Measurements from ENCODE around the gene MYO1H.

The MYO1H gene

DNA sequence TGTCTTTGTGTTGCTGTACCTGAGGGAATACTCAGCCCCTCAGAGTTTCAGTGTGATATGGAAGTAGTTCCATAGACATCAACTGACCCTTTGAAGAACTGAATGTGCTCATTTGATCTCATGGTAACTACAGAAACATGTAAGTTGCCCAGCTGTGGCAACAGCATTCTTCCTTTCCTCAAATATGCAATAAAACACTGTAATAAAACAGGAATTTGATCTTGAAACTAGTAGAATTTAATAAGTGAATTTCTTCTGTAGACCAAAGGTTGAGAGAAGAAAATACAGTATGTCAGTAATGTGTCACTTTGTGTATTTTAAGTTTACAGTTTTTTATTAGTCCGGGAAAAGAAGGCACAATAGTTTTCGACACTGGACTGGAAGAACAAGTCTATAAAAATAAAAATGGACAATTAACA is 97.5 kb downstream of the MYO1H start:
- no peak for DNase-seq (ENCODE audit: extremely low read depth in 1 of 2, low read depth in 1 of 2)

DNA sequence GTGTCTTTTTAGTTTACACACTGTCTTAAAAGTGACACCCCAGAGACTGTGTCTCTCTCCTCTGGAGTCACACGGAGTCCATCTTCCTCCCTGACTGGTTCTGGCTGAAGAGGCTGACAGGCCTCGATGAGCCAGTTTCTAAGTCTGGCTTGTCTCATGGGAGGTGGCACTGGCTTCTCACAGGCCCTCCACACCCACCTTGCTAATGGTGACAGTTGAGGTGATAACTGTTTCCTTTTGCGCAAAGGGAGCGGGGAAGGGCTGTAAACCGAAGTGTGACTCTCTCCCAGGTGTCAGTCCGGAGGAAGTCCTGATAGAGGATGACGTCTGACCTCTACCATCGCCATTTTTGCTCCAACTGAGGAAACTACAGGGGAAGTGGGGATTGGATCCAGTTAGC is 99.2 kb downstream of the MYO1H start:
- DNase-seq (ENCODE audit: extremely low read depth in 1 of 2, low read depth in 1 of 2), result no peak

DNA sequence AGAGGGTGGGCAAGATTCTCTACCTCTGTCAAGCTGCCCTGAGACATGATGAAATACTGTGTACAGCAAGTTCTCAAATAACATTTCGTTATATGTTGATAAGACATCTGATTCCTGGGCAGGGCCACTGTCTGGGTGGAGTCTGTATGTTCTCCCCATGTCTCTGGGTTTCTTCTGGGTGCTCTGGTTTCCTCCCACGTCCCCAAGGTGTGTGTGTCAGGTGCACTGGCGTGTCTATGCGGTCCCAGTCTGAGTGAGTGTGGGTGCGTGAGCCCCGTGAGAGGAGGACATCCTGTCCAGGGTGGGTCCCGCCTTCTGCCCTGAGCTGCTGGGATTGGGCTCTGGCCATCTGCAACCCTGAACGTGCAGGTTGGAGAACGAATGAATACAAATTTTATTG is 99.8 kb downstream of the MYO1H start:
- no peak for DNase-seq (ENCODE audit: extremely low read depth in 1 of 2, low read depth in 1 of 2)

DNA sequence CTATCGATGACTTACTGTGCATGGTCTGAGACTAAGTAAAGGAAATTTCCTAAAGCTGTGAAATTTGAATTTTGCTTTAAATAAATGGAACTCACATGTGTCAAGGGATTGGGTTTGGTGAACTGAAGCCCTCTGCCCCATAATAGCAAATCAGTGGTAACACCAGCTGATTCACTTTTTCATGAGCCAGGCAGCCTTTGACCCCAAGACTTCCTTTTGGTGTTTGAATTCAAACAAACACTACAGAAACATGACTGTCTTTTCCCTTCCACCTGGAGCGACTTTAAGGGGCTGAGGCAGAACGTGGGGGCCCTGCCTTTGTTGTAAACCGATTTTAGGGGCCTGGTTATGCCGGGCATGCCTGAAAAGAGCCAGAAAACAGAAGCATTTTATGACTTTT is 100.6 kb downstream of the MYO1H start:
- DNase-seq (ENCODE audit: extremely low read depth in 1 of 2, low read depth in 1 of 2), result no peak

DNA sequence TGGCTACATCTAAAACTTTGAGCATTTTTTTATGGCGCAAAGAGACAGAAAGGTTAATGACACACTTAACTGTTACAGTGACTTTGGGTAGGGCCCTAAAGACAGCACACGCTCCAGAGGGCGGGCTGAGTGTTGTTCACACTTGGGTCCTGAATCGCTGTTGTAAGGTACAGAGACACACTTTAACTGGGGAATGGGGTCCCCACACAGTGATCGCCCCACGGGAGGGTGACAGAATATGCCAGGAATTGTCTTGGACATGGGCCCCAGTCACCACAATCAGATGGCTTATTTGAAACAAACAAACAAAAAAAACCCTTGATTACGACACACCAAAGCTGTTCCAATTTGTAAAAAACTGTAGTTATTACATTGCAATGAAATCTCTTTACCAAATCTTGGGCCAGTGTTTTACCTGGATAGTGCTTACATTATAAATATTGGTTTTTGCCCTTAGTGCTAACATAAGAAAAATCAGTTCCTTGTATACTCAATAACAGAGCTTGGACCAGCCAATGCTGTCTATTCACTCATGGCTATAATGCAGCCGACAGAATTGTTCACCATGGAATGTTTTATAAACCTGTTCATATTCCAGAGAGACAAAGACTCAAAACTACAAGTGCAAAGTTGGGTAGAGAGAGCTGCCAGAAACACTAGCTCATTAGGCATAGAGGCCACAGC is 101.1 kb downstream of the MYO1H start:
- no peak for DNase-seq (ENCODE audit: extremely low read depth in 1 of 2, low read depth in 1 of 2)

DNA sequence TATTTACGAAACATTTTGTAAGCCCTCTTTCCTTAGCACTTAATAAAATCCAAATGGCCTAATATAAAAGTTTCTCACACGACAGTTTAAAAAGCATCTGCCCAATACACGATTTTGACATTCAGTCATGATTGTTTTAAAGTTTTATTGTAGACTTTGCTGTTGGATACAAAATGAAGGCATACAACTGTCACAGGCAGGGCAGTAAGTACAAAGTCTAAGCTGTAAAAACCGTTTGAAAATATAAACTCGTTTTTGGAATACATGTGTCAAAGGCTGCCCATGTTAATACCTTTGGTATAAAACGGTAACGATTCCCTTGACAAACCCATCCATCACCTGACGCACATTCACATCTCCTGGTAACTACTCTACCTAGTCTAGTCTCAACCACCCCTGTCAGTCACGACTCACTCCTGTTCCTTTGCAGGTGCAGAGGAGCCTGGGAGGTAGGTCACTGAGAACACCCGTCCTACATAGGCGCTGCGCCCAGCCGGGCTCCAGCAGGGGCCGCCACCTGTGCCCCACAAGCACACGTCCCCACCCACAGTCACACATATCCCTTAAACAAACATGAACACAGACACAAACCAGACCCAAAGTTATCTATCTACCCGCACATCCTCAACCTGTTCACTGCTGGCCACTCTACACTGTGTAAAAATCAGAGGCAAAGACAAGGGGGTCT is 102.3 kb downstream of the MYO1H start:
- no peak for DNase-seq (ENCODE audit: extremely low read depth in 1 of 2, low read depth in 1 of 2)

DNA sequence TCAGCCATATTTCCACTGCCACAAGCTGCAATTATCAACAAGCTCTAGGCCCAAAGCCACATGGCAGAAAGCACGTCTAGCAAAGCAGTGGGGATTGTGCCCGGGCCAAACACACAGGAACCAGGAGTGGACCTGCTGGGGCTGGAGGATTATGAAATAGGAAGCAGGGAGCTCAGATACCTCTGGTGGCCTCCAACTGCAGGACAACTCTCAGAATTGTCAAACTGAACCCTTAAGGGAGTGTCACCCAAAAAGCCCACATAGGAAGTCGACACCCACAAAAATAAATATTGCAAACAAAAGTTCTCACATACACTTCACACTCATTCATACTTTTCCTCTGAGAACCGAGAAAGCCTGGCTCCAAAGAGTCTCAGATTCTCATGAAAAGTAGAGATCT is 103.3 kb downstream of the MYO1H start:
- no peak for DNase-seq (ENCODE audit: extremely low read depth in 1 of 2, low read depth in 1 of 2)

DNA sequence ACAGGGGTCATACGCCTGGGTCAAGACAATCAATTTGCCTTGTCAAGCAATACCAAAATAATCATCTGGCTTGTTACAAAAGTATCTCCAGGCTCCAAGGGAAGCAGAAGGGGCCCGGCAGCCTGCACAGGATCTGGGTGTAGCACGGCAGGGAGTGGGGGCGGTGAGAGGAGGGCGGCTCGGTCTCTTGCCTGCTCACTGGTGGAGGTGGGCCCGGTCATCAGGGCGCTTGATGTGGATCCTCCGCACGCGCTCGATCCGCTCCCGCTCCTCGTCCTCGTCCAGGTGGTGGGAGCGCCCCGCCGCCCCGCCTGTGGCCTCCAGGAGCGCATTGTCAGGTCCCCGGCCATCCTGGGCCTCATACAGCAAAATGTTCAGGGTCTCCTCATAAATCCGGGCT is 103.7 kb downstream of the MYO1H start:
- no peak for DNase-seq (ENCODE audit: extremely low read depth in 1 of 2, low read depth in 1 of 2)

DNA sequence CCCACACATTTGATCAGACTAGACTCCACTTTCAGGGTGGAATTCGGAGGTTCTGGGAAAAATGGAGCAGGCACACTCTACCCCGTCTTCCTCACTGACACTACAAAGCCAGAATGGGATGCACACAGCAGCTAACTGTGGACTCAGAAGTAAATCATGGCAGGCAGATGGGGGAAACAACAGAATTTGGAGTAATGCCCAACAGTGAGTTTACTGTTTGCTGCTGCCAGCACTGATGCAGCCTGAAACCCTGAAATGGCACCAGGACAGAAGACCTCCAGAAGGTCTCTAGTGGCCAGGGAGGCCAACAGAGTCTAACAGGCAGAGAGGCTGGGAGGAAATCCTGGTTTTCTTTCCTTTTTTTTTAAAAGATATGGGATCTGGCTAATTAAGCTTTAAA is 104.8 kb downstream of the MYO1H start:
- no peak for DNase-seq (ENCODE audit: extremely low read depth in 1 of 2, low read depth in 1 of 2)

DNA sequence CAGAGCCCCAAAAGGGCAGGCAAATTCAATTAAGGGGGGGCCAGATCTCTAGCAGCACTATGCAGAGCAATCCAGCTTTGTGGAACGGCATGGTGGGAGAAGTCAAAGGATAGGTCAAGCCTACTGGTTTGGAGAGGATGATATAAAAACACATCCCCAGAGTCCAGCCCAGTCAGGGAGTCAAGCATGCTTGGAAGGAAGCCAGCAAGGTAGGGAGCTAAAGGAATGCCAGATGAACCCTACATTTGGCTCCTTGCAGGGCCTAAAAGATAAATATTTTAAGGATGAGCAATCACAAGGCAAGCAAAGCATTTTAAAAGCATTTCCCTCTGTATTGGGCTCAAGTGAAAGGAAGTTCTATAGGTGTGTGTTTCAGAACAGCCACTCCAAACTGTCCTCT is 108.0 kb downstream of the MYO1H start:
- no peak for DNase-seq (ENCODE audit: extremely low read depth in 1 of 2, low read depth in 1 of 2)

DNA sequence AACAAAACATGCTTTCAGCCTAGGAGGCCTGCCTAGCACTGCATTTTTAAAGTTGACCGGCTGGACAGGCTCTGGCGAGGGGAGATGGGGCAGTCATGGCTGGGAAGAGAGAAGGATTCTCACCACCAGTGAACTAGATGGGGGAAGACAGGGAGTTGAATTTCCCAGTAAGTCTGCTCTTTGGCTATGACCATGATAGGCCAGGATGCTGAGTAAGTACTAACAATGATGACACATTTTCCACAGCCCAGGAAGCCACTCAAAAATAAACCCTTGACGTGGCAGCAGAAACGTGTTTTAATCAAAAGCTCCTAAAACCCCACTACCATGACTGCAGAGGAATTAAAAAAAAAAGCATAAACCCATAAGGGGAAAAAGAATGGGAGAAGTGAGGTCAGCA is 110.4 kb downstream of the MYO1H start:
- DNase-seq (ENCODE audit: extremely low read depth in 1 of 2, low read depth in 1 of 2), result no peak

DNA sequence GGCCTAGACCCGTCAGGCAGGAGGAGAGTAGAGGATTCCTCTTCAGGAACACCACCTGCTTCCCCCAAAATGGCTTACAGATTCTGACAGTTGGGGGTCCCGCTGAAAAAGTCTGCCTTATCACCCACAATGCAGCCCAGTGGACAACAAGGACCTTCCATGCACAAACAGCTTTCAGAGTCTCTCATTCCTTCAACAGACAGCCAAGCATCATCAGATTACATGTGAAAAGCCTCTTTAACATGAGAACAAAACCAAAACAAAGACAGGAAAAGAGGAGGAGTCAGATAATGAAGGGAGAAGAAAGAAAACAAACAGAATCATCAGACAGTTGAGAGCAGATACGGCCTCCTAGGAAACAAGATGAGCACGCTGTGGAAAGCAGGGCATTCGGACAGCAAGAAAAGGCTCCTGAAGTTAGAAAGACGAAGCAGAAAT is 111.1 kb downstream of the MYO1H start:
- DNase-seq (ENCODE audit: extremely low read depth in 1 of 2, low read depth in 1 of 2), result no peak

DNA sequence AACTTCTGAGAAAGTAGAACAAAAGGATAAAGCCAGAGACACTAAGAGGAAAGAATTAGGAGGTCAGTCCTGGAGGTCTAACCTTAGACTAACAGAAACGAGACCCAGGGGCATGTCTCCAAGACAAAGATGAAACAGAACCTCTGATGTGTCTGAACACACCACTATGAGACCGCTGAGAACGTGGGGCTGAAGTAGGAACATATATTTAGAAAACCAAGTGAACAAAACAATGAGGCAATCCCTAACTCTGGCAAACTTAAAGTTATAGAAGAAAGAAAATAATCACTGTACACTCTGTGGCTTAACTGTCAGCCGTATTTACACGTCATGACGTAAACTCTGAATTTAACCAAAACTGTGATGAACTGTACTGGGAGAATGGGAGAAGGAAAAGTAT is 111.5 kb downstream of the MYO1H start:
- no peak for DNase-seq (ENCODE audit: extremely low read depth in 1 of 2, low read depth in 1 of 2)

DNA sequence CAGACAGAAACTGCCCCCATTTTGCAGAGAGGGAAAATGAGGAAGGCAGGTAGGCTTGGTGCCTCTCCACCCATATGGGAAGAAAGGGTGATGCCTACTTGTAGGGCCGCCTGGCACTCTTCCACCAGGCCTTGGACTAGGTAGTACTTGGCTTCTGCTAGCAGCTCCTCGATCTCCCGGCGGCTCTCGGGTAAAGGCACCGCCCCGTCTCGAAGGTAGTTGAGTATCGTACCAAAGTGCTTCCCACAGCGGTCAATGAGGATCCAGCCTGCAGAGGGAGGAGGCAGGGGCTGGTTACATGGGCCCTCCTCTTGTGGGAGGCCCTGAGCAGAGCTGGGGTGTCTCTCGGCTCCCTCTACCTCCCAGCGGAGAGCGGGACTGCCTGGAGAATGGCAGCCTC is 112.8 kb downstream of the MYO1H start:
- DNase-seq (ENCODE audit: extremely low read depth in 1 of 2, low read depth in 1 of 2), result no peak

DNA sequence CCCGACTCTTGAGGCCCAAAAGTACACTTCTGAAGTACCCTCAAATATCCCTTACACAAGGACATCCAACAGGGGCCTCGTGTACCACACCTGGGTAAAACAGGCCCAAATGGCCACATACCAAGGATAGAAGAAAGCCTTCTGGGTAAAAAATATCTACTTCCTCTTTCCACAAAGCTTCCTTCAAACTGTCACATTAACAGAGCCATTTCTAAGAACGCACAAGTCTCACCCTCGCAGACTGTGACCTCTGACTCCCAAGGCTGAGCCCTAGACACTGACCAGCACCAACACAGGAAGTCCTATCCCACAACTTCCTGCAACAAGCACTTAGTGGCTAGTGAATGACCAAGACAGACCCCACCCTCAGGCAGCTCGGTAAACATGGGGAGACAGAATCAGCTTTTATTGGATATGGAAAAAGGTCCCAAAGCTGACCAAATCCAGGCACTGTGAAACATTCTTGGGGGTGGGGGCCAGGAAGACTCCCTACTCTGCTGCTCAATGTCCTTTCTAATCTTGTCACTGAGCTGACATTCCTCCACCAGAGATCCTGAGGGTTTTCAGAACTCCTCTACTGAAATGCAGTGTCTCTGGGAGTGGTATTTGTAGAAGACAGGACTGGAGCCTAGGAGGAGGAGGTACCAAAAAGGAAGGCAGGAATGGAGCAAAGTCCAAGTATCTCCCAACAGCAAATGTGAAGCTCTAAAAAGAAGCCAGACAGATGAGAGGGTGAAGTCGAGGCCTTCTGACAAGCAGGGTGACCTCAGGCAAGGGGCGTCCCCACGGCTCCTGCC is 113.5 kb downstream of the MYO1H start:
- no peak for DNase-seq (ENCODE audit: extremely low read depth in 1 of 2, low read depth in 1 of 2)

DNA sequence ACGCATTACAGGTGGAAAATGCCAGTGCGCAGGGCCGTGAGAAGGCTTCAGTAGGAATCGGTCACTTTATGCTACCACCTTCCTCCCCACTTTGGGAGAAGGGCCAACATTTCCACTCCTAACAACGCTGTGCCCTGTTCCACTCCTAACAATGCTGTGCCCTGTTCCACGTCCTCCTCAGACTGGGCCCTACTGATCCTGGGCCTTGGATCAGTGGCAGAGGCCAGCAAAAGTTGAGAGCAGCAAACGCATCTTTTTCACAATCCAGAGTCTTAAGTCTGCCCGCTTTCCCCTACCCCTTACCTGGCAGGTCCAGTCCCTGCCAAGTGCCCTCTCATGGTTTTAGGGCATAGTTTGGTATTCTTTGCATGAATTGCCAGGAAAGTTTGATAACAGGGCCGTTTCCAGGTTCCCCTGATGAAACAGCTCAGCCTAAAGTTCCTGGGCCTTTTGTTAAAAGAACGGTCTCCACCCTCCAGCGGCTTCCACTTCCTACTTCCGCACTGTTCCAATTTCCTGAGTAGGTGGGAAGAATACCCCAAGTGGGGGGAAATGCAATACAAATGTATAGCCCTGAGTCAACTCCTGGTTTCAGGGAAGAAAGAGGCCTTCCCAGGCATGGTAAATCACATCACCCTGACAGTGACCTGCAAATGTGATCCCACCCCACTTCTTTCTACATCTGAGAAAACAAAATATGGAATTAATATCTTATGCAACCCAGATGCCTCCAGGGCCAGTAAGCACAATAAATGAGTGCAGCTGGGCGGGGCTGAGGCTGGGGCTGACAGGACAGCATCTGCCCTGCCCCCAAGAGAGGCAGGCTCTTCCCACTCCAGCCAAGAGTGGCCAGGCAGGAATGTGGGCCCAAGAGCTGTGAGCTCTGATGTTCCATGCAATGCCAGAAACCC is 114.4 kb downstream of the MYO1H start:
- DNase-seq (ENCODE audit: extremely low read depth in 1 of 2, low read depth in 1 of 2), result no peak

DNA sequence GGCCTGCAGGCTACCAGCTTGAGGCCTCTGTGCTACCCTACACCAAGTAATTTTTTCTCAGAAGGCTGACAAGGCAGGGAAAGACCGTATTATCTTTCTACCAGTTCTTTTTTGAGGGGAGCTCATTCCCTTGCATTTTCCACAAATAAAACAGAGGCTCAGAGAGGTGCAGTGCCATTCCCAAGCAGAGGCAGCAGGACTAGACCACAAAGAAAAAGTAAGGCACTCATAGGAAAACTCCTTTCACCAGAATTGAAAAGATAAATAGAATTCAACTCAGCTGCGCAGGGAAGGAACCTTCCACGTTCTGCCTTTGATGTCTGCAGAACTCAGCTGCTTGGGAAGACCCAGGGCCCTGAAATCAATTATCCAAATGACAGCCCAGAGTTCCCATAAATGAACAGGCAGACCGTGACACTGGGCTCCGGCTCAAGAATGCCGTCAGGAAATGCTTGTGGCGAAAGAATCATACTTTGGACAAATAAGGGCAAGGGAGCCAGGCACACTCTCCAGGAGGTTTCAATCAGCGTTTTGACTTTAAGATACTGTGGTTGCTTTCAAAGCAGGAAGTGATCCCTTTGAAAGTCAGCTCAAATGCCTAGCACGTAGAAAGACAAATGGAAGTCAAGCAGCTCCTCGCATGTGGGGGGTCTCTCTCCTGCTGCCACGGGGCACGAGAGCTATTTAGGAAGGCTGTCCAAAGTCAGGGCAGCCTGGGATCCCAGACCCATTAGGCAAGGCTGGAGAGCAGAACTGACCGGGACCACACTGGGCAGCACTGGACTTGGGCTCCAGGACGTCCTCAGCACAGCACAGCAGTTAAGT is 115.4 kb downstream of the MYO1H start:
- DNase-seq (ENCODE audit: extremely low read depth in 1 of 2, low read depth in 1 of 2), result no peak

DNA sequence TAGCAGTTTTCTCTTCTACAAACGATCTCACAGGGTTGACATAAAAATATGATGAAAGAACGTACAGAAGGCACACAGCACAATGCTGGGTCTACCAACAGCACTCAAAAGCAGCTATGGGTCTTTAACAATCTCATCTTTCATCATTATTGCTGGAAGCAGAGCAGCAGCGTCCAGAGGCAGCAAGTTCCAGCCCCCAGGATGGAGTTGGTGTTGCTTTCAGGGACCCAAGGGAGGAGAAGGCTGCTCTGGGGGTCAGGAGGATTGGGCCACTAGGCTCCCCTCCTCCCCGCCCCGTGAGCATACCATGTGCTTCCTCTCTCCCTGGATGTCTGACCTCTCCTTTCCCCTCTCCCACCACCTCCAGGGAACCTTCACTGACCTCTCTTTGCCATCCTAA is 116.1 kb downstream of the MYO1H start:
- DNase-seq (ENCODE audit: extremely low read depth in 1 of 2, low read depth in 1 of 2), result no peak

DNA sequence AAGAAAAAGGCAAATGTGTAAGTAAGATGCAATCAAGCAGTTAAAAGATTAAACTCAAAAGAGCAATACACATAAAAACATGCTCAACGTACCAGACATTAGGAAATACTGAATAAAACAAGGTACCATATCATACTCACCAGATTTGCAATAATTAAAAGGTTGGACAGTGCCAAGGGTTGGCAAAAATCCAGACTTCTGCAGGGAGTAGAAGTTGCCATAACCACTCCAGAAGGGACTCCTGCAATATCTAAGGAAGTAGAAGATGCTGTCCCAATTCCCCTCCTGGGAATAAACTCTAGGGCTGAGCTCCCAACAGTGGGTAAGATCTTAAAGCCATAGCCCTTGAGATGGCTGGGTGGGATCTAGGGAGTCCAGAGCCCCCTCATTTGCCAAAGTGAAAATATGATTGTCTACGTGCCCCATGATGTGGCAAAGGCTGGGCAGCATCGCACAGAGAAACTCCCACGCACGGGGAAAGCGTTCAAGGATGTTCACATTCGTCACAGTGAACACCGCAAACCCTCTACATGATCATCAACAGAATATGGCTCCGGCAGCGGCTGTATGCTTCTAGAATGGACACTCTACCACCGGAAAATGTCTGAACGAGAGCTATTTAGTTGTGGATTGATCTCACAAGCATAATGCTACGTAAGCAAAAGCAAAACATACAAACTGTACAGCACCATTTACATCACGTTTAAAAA is 117.1 kb downstream of the MYO1H start:
- no peak for DNase-seq (ENCODE audit: extremely low read depth in 1 of 2, low read depth in 1 of 2)
